Mammary epithelial cell (primary cell): ENCODE data around the gene CCNK.

Source experiments
- EZH2 ChIP-seq: IDR thresholded peaks from 2 replicates; pipeline ENCODE4 v1.6.1; 2012; ENCODE audit warnings: low read length, inconsistent platforms, borderline replicate concordance
- TF ChIP-seq, protein P1 (sequence below), 2 donors: IDR thresholded peaks in 1 of 2; conservative IDR thresholded peaks in 1 of 2; 2 replicates each; pipeline ENCODE4 v1.5.1; 2011 to 2012; ENCODE audit warnings: inconsistent platforms in 2 of 2, low read length in 2 of 2, mild to moderate bottlenecking in 2 of 2, control low read depth in 1 of 2, low read depth in 1 of 2; ENCODE audit not compliant: insufficient read depth in 1 of 2; ENCODE audit errors: extremely low read depth in 1 of 2

- TF ChIP-seq, protein P1, sequence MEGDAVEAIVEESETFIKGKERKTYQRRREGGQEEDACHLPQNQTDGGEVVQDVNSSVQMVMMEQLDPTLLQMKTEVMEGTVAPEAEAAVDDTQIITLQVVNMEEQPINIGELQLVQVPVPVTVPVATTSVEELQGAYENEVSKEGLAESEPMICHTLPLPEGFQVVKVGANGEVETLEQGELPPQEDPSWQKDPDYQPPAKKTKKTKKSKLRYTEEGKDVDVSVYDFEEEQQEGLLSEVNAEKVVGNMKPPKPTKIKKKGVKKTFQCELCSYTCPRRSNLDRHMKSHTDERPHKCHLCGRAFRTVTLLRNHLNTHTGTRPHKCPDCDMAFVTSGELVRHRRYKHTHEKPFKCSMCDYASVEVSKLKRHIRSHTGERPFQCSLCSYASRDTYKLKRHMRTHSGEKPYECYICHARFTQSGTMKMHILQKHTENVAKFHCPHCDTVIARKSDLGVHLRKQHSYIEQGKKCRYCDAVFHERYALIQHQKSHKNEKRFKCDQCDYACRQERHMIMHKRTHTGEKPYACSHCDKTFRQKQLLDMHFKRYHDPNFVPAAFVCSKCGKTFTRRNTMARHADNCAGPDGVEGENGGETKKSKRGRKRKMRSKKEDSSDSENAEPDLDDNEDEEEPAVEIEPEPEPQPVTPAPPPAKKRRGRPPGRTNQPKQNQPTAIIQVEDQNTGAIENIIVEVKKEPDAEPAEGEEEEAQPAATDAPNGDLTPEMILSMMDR (conservative IDR thresholded peaks at IDR 0.05 in 1 of 2, IDR thresholded peaks at IDR 0.05 in 1 of 2; ENCODE audit: extremely low read depth in 1 of 2, insufficient read depth in 1 of 2, low read depth in 1 of 2, low read length in 2 of 2), result no peak
- no peak for TF ChIP-seq EZH2
Measured at GRCh38 chr14:99527026-99527425, 45.8 kb downstream of the CCNK start.
